ENCODE results near the gene NAT10. TPM values are rescaled to one million over a fixed set of nuclear protein-coding genes. Genes with fewer than 3 reads are reported as not detected.

The NAT10 gene
- polyA plus RNA-seq, 1 experiment, result 35.0 TPM

- DNase-seq (ENCODE audit: low read depth), result no peak
- Histone ChIP-seq H3K27me3 (ENCODE audit: control insufficient read depth, insufficient read depth, low read length) (no peaks in the 10 kb centered on the region), H3K4me3 (ENCODE audit: low read depth, low read length) (no peak overlapping the region), H3K36me3 (ENCODE audit: control insufficient read depth, insufficient read depth, low read length) (peaks cover 13% of the 10 kb centered on the region)
- ChIA-PET POLR2A (no interaction called here), CTCF (interaction anchor here (0.6 to 2.6 kb wide), 9 partner anchors 8 to 208 kb away, joined by 3 to 11 read pairs (median 3); partner anchors contain the start of gene ABTB2)
- no peak for TF ChIP-seq CTCF (IDR thresholded peaks at IDR 0.05; ENCODE audit: insufficient read depth, low read depth, low read length)
Measured at GRCh38 chr11:34150494-34151151, 45.2 kb downstream of the NAT10 start.

- POLR2A ChIA-PET, result no interaction called here
- no peak for TF ChIP-seq CTCF (IDR thresholded peaks at IDR 0.05; ENCODE audit: insufficient read depth, low read depth, low read length)
- H3K36me3 ChIP-seq (ENCODE audit: control insufficient read depth, insufficient read depth, low read length), result peaks cover 16% of the 10 kb centered on the region
- H3K27me3 ChIP-seq (ENCODE audit: control insufficient read depth, insufficient read depth, low read length), result no peaks in the 10 kb centered on the region
- H3K4me3 ChIP-seq (ENCODE audit: low read depth, low read length), result no peak overlapping the region
- CTCF ChIA-PET, result interaction anchor here (0.7 to 2.6 kb wide), 7 partner anchors 7 to 207 kb away, joined by 3 to 11 read pairs (median 4); partner anchors contain the start of gene ABTB2
- DNase-seq (ENCODE audit: low read depth), result no peak
Measured at GRCh38 chr11:34151166-34151565, 45.7 kb downstream of the NAT10 start.

GRCh38 chr11:34151916-34152845, 46.8 kb downstream of the NAT10 start:
- H3K27me3 ChIP-seq (ENCODE audit: control insufficient read depth, insufficient read depth, low read length), result no peaks in the 10 kb centered on the region
- ChIA-PET CTCF (interaction anchor here (1.6 to 2.6 kb wide), 2 partner anchors 13 to 22 kb away, joined by 4 to 11 read pairs; no protein-coding TSS in a partner anchor), POLR2A (no interaction called here)
- H3K36me3 ChIP-seq (ENCODE audit: control insufficient read depth, insufficient read depth, low read length), result peaks cover 11% of the 10 kb centered on the region
- no peak for TF ChIP-seq CTCF (IDR thresholded peaks at IDR 0.05; ENCODE audit: insufficient read depth, low read depth, low read length)
- no peak for DNase-seq (ENCODE audit: low read depth)
- no peak overlapping the region for H3K4me3 ChIP-seq (ENCODE audit: low read depth, low read length)

- Histone ChIP-seq H3K36me3 (ENCODE audit: control insufficient read depth, insufficient read depth, low read length) (peaks cover 13% of the 10 kb centered on the region), H3K4me3 (ENCODE audit: low read depth, low read length) (no peak overlapping the region), H3K27me3 (ENCODE audit: control insufficient read depth, insufficient read depth, low read length) (no peaks in the 10 kb centered on the region)
- CTCF ChIA-PET, result interaction anchor here (0.6 to 3.0 kb wide), 5 partner anchors 11 to 434 kb away, joined by 3 to 10 read pairs (median 4); no protein-coding TSS in a partner anchor
- POLR2A ChIA-PET, result no interaction called here
- DNase-seq (ENCODE audit: low read depth), result no peak
- no peak for TF ChIP-seq CTCF (IDR thresholded peaks at IDR 0.05; ENCODE audit: insufficient read depth, low read depth, low read length)
Measured at GRCh38 chr11:34154059-34154875, 48.8 kb downstream of the NAT10 start.

Measured in BJ (cell line).